HepG2 (cell line): ENCODE data around the gene FIBP. TPM values are rescaled to one million over a fixed set of nuclear protein-coding genes. Genes with fewer than 3 reads are reported as not detected.

Source experiments
- ATAC-seq: fragments of 200-7000 bp; cut with Tn5 transposase; 3 replicates; pipeline ENCODE4 v1.9.1; 2020; ENCODE audit warnings: mild to moderate bottlenecking, moderate library complexity
- Bru-seq: library from RNA; stranded (reverse); fragments of 400-500 nt; gene quantifications from one replicate; lab custom pipeline; 2021; lab: Mats Ljungman, UMichigan
- BruChase-seq, 2 experiments: library from RNA; stranded (reverse); fragments of 400-500 nt; gene quantifications; one replicate each; lab custom pipeline; 2021; lab: Mats Ljungman, UMichigan
- BruUV-seq: library from RNA; stranded (reverse); fragments of 400-500 nt; replicated peaks from 2 replicates; lab custom pipeline; 2021; lab: Mats Ljungman, UMichigan
- CTCF ChIA-PET: fragments of 300-600 bp; formaldehyde crosslinking; extraction: SDS; loops from one replicate; lab custom pipeline; 2021; ENCODE audit warnings: low total read pairs, inconsistent platforms, low intra/inter-chr PET ratio; lab: Yijun Ruan, JAX
- POLR2A ChIA-PET: fragments of 350-600 bp; sonication (Branson Sonifier 250); formaldehyde crosslinking; loops from one replicate; lab custom pipeline; 2020; ENCODE audit warnings: antibody characterized with exemption, inconsistent platforms; lab: Yijun Ruan, JAX
- DNase-seq: peaks from one replicate; pipeline ENCODE4 v3.0.0-alpha.2; 2015; ENCODE audit warnings: low spot score
- FAIRE-seq: peaks from 3 replicates; lab custom pipeline; 2011; peaks lifted over from hg19 to GRCh38; lab: Jason Lieb, UNC
- H2AFZ ChIP-seq: one replicate; pipeline ENCODE4 v1.6.1; 2011; ENCODE audit warnings: low read length, inconsistent platforms
- H3K27ac ChIP-seq: fragments of 300-600 bp; 3 replicates; pipeline ENCODE4 v1.8.0; 2011; ENCODE audit warnings: mixed run types, mild to moderate bottlenecking, mixed read lengths, low read length, inconsistent platforms; ENCODE audit not compliant: insufficient read depth; ENCODE audit errors: extremely low read length
- H3K27me3 ChIP-seq, 2 experiments: fragments of 200-600 bp in 1 of 2; 2 replicates in 1 of 2; 3 replicates in 1 of 2; pipeline versions ENCODE4 v1.6.0 to v1.8.0; 2011; ENCODE audit warnings: low read length in 2 of 2, mild to moderate bottlenecking in 2 of 2, moderate library complexity in 2 of 2, inconsistent platforms in 1 of 2; ENCODE audit not compliant: insufficient read depth in 2 of 2, control insufficient read depth in 1 of 2
- H3K36me3 ChIP-seq, 2 experiments: fragments of 200-600 bp in 1 of 2; replicated peaks in 1 of 2; 2 replicates in 1 of 2; 3 replicates in 1 of 2; pipeline versions ENCODE4 v1.5.1 to v1.8.0; 2011; ENCODE audit warnings: low read length in 2 of 2, inconsistent platforms in 1 of 2; ENCODE audit not compliant: insufficient read depth in 2 of 2, control insufficient read depth in 1 of 2
- H3K4me1 ChIP-seq: 2 replicates; pipeline ENCODE4 v1.5.1; 2012; ENCODE audit warnings: low read length, inconsistent platforms; ENCODE audit not compliant: insufficient read depth
- H3K4me2 ChIP-seq: 2 replicates; pipeline ENCODE4 v1.6.0; 2011; ENCODE audit warnings: low read depth, low read length, inconsistent platforms
- H3K4me3 ChIP-seq, 3 experiments: fragments of 200-600 bp in 1 of 3; sonication (generic), shearing (Covaris generic) in 1 of 3; replicated peaks in 1 of 3; 2 replicates each; pipeline ENCODE4 v1.5.1; 2011 to 2016; ENCODE audit warnings: low read length in 3 of 3, inconsistent platforms in 2 of 3, low read depth in 2 of 3, mild to moderate bottlenecking in 2 of 3, control low read depth in 1 of 3, mixed read lengths in 1 of 3; ENCODE audit not compliant: insufficient read depth in 1 of 3
- H3K79me2 ChIP-seq: one replicate; pipeline ENCODE4 v1.6.1; 2011; ENCODE audit warnings: low read length, inconsistent platforms; ENCODE audit not compliant: insufficient read depth
- H3K9ac ChIP-seq: 2 replicates; pipeline ENCODE4 v1.6.0; 2011; ENCODE audit warnings: mild to moderate bottlenecking, low read depth, low read length, inconsistent platforms; ENCODE audit not compliant: insufficient read depth
- H3K9me3 ChIP-seq: 2 replicates; pipeline ENCODE4 v1.5.1; 2012; ENCODE audit warnings: mild to moderate bottlenecking, low read length
- H4K20me1 ChIP-seq: 2 replicates; pipeline ENCODE4 v1.6.0; 2011; ENCODE audit warnings: inconsistent platforms, mild to moderate bottlenecking, low read length, moderate library complexity; ENCODE audit not compliant: insufficient read depth
- HDAC1 ChIP-seq: sonication (generic); formaldehyde crosslinking; IDR thresholded peaks from 2 replicates; pipeline ENCODE4 v1.5.1; 2020; ENCODE audit warnings: mild to moderate bottlenecking, missing genetic modification reagents
- LCORL ChIP-seq, 2 experiments: fragments of 450-650 bp in 1 of 2; sonication (generic) in 1 of 2; formaldehyde crosslinking in 1 of 2; IDR thresholded peaks; 2 replicates each; pipeline versions ENCODE4 v1.5.0 to v1.6.1; 2017 to 2020; ENCODE audit warnings: antibody characterized with exemption in 1 of 2, missing genetic modification reagents in 1 of 2
- PBX2 ChIP-seq: IDR thresholded peaks from 2 replicates; pipeline ENCODE4 v1.6.1; 2016; ENCODE audit warnings: control low read depth
- RBAK ChIP-seq: sonication (generic); formaldehyde crosslinking; IDR thresholded peaks from 2 replicates; pipeline ENCODE4 v1.5.1; 2020; ENCODE audit warnings: mild to moderate bottlenecking, missing genetic modification reagents
- RNF219 ChIP-seq: sonication (generic); formaldehyde crosslinking; IDR thresholded peaks from 2 replicates; pipeline ENCODE4 v1.5.0; 2020; ENCODE audit warnings: mild to moderate bottlenecking, missing genetic modification reagents
- SP140L ChIP-seq: sonication (generic); formaldehyde crosslinking; IDR thresholded peaks from 2 replicates; pipeline ENCODE4 v1.4.0; 2020; ENCODE audit warnings: missing genetic modification reagents, borderline replicate concordance
- TRAFD1 ChIP-seq: sonication (generic); formaldehyde crosslinking; IDR thresholded peaks from 2 replicates; pipeline ENCODE4 v1.5.1; 2020; ENCODE audit warnings: missing genetic modification reagents, mild to moderate bottlenecking, borderline replicate concordance
- ZNF639 ChIP-seq: conservative IDR thresholded peaks from 2 replicates; pipeline ENCODE4 v1.6.1; 2018; ENCODE audit warnings: missing genetic modification reagents
- ZSCAN25 ChIP-seq: sonication (generic); formaldehyde crosslinking; IDR thresholded peaks from 2 replicates; pipeline ENCODE4 v1.8.0; 2022; ENCODE audit warnings: mild to moderate bottlenecking, missing genetic modification reagents
- WGBS: methylation state at CpG from one replicate; pipeline ENCODE4 v1.1.6; 2017; ENCODE audit warnings: low lambda C conversion rate; 5-methylcytosine and 5-hydroxymethylcytosine counted together
- in situ Hi-C: cut with HindIII; loops from 2 replicates; pipeline ENCODE4 v1.10.0; 2017; ENCODE audit warnings: low pct_unique_long_range_greater_than_20kb; ENCODE audit not compliant: extremely low pct_ligation_motif_present
- intact Hi-C: fragments of 100-400 bp; cut with micrococcal nuclease; formaldehyde crosslinking; loops from one replicate; pipeline ENCODE4 v1.10.0; 2022; ENCODE audit not compliant: unreplicated experiment
- long read RNA-seq, 2 experiments: library from RNA in 1 of 2; library from polyadenylated mRNA in 1 of 2; stranded (forward) in 1 of 2; unstranded in 1 of 2; transcript quantifications; one replicate each; pipeline ENCODE4 v2.0.0, GENCODE V29; 2019 to 2022
- polyA minus RNA-seq, 3 experiments: library from RNA; depleted of rRNA, polyadenylated mRNA; stranded (reverse); fragments of >200 nt; gene quantifications; 2 replicates each; pipeline ENCODE4 v1.2.3, GENCODE V29; 2011; ENCODE audit warnings: low replicate concordance in 1 of 3
- polyA plus RNA-seq, 8 experiments: library from polyadenylated mRNA; depleted of rRNA in 3 of 8; stranded (reverse) in 7 of 8; unstranded in 1 of 8; fragments of >200 nt; fragmentation: Illumina TruSeq in 4 of 8; extraction: Trizol in 4 of 8; gene quantifications; 2 replicates each; pipeline versions ENCODE4 v1.2.1 to v1.2.3, GENCODE V29; 2011 to 2016; ENCODE audit warnings: low read depth in 4 of 8, missing spikeins in 1 of 8, mixed read lengths in 1 of 8; ENCODE audit not compliant: insufficient read depth in 1 of 8
- total RNA-seq, 5 experiments: library from RNA; depleted of rRNA; stranded (reverse); fragments of >200 nt; fragmentation: Illumina TruSeq; extraction: Trizol; gene quantifications; 2 replicates each; pipeline ENCODE4 v1.2.3, GENCODE V29; 2016; ENCODE audit warnings: low read depth in 1 of 5

FIBP gene
- total RNA-seq (2016; rRNA removed; fragmentation: Illumina TruSeq; extraction: Trizol) = 62.1 and 66.0 TPM in 2 replicates
- total RNA-seq (2016; cell fraction: cytosol; rRNA removed; fragmentation: Illumina TruSeq; extraction: Trizol; ENCODE audit: low read depth) = 107 and 121 TPM in 2 replicates
- 58.2 and 62.9 TPM in 2 replicates for total RNA-seq (2016; cell fraction: insoluble cytoplasmic fraction; rRNA removed; fragmentation: Illumina TruSeq; extraction: Trizol)
- total RNA-seq (2016; cell fraction: membrane; rRNA removed; fragmentation: Illumina TruSeq; extraction: Trizol) = 102 and 112 TPM in 2 replicates
- 30.9 and 31.6 TPM in 2 replicates for total RNA-seq (2016; cell fraction: nucleus; rRNA removed; fragmentation: Illumina TruSeq; extraction: Trizol)
- polyA plus RNA-seq (2011; rRNA removed) = 42.9 and 55.3 TPM in 2 replicates
- 42.7 and 69.1 TPM in 2 replicates for polyA plus RNA-seq (2011; cell fraction: cytosol; rRNA removed)
- 93.3 and 102 TPM in 2 replicates for polyA plus RNA-seq (2011; cell fraction: nucleus; rRNA removed)
- polyA plus RNA-seq (2012) = 30.4 and 30.7 TPM in 2 replicates
- 106 and 128 TPM in 2 replicates for polyA plus RNA-seq (2016; cell fraction: cytosol; fragmentation: Illumina TruSeq; extraction: Trizol; ENCODE audit: low read depth)
- 57.7 and 68.5 TPM in 2 replicates for polyA plus RNA-seq (2016; cell fraction: insoluble cytoplasmic fraction; fragmentation: Illumina TruSeq; extraction: Trizol; ENCODE audit: low read depth)
- polyA plus RNA-seq (2016; cell fraction: membrane; fragmentation: Illumina TruSeq; extraction: Trizol; ENCODE audit: low read depth) = 104 and 109 TPM in 2 replicates
- 53.2 and 59.2 TPM in 2 replicates for polyA plus RNA-seq (2016; cell fraction: nucleus; fragmentation: Illumina TruSeq; extraction: Trizol; ENCODE audit: insufficient read depth, low read depth)
- polyA minus RNA-seq (2011; rRNA and poly(A)+ RNA removed; ENCODE audit: low replicate concordance) = 100 and 198 TPM in 2 replicates
- 30.7 and 31.3 TPM in 2 replicates for polyA minus RNA-seq (2011; cell fraction: cytosol; rRNA and poly(A)+ RNA removed)
- 25.2 and 39.5 TPM in 2 replicates for polyA minus RNA-seq (2011; cell fraction: nucleus; rRNA and poly(A)+ RNA removed)
- Bru-seq, nascent RNA = percentile 53 among the genes with signal in this experiment
- percentile 58 among the genes with signal in this experiment for BruChase-seq, experiment 1, labeled RNA remaining after a 6-hour chase
- BruChase-seq, experiment 2, labeled RNA remaining after a 2-hour chase = percentile 51 among the genes with signal in this experiment
- long read RNA-seq, experiment 1, transcript FIBP-202 (10 exons, 1,248 nt) = major isoform, 83 of 106 reads
- long read RNA-seq, experiment 1, transcript FIBP-201 (10 exons, 1,261 nt) = minor isoform, 9 of 106 reads
- long read RNA-seq, experiment 1, partial matches to known transcripts = 5 of 106 reads
- long read RNA-seq, experiment 1, other reads (novel, unspliced or antisense) = 6 of 106 reads
- long read RNA-seq, experiment 2, transcript FIBP-202 (10 exons, 1,248 nt) = major isoform, 48 of 84 reads
- long read RNA-seq, experiment 2, transcript FIBP-201 (10 exons, 1,261 nt) = minor isoform, 10 of 84 reads
- long read RNA-seq, experiment 2, partial matches to known transcripts = 10 of 84 reads
- long read RNA-seq, experiment 2, other reads (novel, unspliced or antisense) = 14 of 84 reads

- Histone ChIP-seq H3K4me1 (peaks cover 72% of the 10 kb centered on the region), H3K79me2 (peaks cover 5% of the 10 kb centered on the region)
- TF ChIP-seq LCORL (IDR thresholded peaks at IDR 0.05) (no peak), LCORL (CRISPR knock-in tag; IDR thresholded peaks at IDR 0.05) (peak; percentile 91), RBAK (CRISPR knock-in tag) (no peak), HDAC1 (CRISPR knock-in tag) (peak; percentile 91), ZNF639 (no peak; the same call in 1 of the 2 replicates), PBX2 (CRISPR knock-in tag) (no peak), RNF219 (CRISPR knock-in tag) (no peak), SP140L (no peak), ZSCAN25 (CRISPR knock-in tag) (no peak), TRAFD1 (CRISPR knock-in tag) (no peak)
Observed at GRCh38 chr11:65888163-65888814, at the start of gene FIBP. Gene FIBP, minus strand, starts transcription at chr11:65888471. Its CDS starts 53 bp downstream, at chr11:65888418.

More at GRCh38 chr11:65888163-65888814, at the start of gene FIBP:
- H3K27ac ChIP-seq = peak within 1 kb of the TSS; percentile 58
- peak within 1 kb of the TSS; percentile 74 to 91 (median 87) for H3K4me3 ChIP-seq
- DNase-seq (peak; percentile 90), FAIRE-seq (peak; percentile 70), ATAC-seq (peak; percentile 74)
- in situ Hi-C loops (no loop called here), intact Hi-C loops (loop anchor here (1.0 to 5.0 kb wide), 4 partner anchors 29 to 101 kb away; partner anchors contain the start of genes CFL1 and SART1)
- peak within 1 kb of the TSS; percentile 99 for H3K4me2 ChIP-seq
- H4K20me1 ChIP-seq = no peaks in the 10 kb centered on the region
- BruUV-seq = no TSS peak
- no peaks in the 10 kb centered on the region; a peak in 1 of 5 replicates for H3K27me3 ChIP-seq
- ChIA-PET CTCF (interaction anchor here (1.1 to 6.9 kb wide), 5 partner anchors 11 to 143 kb away, joined by 3 to 63 read pairs (median 4); no protein-coding TSS in a partner anchor), POLR2A (interaction anchor here (0.6 to 7.6 kb wide), 31 partner anchors 8 to 249 kb away, joined by 3 to 95 read pairs (median 5); partner anchors contain the start of genes BANF1, C11orf68, CFL1 and EFEMP2)
- H3K36me3 ChIP-seq = peaks cover 4 to 16% of the 10 kb centered on the region in 2 experiments; a peak in 4 of 5 replicates
- 1% methylated on average over 18 of the region's 57 CpGs for WGBS
- no peaks in the 10 kb centered on the region for H3K9me3 ChIP-seq
- H2AFZ ChIP-seq = peak within 1 kb of the TSS; percentile 85
- H3K9ac ChIP-seq = peak within 1 kb of the TSS; percentile 70
